GM18907 (cell line): Measurements from ENCODE around the gene THOC7.

Experiments used
- ATAC-seq: cut with Tn5 transposase; IDR thresholded peaks from one replicate; pipeline ENCODE4 v1.9.1; 2021; ENCODE audit warnings: mild to moderate bottlenecking, moderate library complexity; ENCODE audit not compliant: unreplicated experiment

THOC7 gene

DNA sequence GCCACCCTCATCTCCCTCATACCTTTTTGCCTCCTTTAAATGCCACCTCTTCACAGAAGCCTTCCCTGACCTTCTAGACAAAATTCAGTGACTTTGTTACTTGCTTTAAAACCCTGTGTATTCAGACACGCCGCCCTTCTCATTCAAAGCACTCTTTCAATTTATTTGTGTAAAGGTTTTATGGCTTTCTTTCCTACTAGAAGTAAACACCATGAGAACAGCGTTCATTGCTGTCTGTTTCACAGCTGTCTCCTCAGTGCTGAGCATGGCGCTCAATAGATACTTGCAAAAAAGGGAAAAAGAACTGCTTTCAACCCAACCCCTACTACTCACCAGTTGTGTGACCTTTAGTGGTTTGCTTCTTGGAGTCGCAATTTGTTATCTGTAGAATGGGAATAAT is 17.0 kb upstream of the THOC7 start:
- no peak for ATAC-seq

DNA sequence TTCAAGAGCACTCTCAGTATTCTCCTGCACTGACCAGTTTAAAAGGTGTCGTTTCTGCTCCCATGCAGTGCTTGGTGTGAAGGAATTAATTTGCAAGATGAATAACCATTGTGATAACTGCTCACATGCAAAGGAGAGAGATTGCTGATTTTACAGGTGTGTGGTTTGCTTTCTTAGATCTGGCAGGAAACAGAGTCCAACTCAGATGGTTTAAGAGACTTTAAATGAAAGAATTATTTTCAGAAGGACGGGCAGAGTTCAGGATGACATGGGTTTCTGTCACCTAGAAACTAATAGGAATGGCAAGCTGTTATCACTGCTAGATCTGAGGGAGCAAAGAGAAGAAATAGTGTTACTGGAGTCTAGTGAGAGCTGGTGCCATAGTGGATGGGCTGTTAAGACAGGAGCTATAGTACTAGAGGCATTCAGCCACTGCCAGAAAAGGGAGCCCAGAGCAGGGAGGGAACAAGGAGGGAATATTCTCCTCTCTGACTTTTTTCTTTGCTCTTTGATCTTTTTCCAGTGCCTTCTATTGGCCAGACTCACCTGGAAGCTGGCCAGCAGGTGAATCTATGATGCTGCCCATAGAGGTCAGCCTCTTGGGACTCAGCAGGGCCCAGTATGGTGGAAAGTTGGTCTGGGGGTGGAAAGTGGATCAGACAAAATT is 14.9 kb upstream of the THOC7 start:
- no peak for ATAC-seq

DNA sequence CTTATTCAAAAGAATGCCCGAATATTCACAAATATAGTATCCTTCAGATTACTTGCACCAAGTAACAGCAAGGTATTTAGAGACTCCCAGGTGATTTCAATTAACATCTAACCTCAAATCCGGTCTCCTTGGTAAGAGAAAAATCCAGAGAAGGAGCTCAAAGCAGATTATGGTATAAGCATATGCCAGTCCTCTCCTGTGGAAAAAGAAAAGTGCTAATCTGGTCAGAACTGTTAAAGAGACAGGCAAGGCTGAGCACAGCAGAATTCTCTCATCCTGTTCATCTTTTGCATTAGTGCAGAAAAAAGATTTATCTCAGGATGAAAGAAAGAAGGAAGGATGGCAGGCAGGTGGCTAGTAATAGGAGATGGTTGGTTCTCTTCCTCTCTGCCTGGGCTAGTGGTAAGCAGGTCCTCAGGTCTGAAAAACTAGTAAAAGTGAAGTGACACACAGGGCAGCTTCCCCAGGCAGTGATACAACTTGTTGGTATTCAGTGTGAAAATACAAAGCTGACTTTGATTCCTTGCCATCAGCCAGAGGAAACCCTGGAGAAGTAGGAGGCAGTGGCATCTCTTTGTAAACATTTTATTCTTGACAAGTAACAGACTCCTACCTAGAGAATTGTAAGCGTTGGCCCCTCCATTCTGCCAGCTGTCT is 14.3 kb upstream of the THOC7 start:
- ATAC-seq = no peak

- ATAC-seq = no peak
Observed at GRCh38 chr3:63876260-63876659, 12.7 kb upstream of the THOC7 start.

DNA sequence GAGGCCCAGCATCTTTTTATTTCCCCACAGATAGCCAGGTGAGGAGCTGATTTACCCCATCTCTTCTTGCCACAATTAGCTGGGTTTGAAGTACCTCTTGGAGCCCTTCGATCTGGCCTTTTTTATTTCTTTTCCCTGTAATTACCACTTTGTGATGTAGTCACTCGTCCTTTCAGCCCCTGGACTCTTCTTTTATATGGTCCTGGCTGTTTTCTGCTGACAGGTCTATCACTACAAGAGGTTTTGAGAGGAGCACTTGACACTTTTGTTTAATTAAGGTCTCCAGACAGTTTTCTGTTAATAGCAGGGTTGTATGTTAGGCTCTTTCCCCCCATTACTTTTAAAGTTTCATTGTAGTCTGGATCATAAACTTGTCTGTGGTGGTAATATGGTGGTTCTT is 11.9 kb upstream of the THOC7 start:
- ATAC-seq = no peak

- peak; percentile 51 for ATAC-seq
Observed at GRCh38 chr3:63874769-63875168, 11.2 kb upstream of the THOC7 start.

- no peak for ATAC-seq
Observed at GRCh38 chr3:63872135-63872924, 8.7 kb upstream of the THOC7 start.

GRCh38 chr3:63870615-63871005 is 7.0 kb upstream of the THOC7 start:
- ATAC-seq = no peak

- ATAC-seq = no peak
Observed at GRCh38 chr3:63869940-63870614, 6.5 kb upstream of the THOC7 start.

DNA sequence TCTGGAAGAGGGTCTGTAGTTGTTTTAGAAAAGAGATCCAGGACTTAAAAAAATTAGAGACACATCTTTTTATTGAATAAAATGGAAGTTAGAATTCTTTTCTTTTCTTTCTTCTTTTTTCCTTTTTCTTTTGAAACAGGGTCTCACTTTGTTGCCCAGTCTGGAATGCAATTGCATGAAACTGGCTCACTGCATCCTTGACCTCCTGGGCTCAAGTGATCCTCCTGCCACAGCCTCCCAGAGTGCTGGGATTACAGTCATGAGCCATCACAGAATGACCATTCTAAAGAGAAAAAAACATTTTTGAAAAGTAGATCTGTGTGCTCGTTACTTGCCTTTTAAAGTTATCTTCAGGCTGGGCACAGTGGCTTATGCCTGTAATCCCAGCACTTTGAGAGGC is 3.6 kb upstream of the THOC7 start:
- ATAC-seq = no peak

- no peak for ATAC-seq
Observed at GRCh38 chr3:63864965-63865327, 1.3 kb upstream of the THOC7 start.

DNA sequence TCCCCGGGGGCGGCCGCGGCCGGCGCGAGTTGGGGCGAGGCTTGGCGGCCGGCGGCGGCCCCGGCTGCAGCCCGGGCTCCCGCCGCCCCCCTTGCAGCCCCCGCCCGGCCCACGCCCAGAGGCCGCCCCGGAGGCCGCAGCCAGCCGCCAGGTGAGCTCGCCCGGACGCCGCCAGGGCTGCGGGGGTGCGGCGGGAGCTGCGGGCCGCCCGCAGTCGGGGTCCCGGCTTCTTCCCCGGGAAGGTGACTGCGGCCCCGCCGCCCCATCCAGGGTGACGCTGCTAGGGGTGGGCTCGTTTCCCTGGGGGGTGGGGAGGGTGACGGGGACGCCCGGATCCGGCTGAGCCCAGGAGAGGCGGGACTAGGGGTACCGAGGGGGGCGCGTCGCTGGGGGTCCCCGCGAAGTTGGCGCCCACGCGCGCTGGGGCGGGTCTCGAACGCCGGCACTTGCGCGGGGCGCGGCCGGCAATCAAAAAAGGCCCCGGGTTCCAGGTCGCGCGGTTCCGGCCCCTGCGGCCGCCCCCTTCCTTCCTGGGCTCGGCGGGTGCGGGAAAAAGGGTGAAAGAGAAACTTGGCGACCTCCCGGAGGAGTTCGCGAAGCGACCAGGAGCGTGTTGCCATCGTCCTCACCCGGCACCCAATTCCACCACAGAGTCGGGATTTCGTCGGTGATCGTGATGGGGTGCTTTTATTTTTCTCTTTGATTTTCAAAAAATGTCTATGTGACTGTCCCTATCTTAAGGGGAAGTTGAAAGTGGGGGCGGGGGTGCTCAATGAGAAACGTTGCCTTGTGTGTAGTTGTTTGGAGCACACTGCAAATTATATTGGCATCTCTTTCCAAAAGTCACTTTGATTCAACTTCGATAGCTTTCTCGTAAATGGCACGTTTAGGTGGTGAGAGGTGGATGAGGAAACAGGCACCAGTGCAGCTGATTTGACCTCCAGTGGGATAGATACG is 681 bp upstream of the THOC7 start:
- peak; percentile 50 for ATAC-seq

GRCh38 chr3:63862804-63863149 is 828 bp downstream of the THOC7 start:
- peak; percentile 5 for ATAC-seq

DNA sequence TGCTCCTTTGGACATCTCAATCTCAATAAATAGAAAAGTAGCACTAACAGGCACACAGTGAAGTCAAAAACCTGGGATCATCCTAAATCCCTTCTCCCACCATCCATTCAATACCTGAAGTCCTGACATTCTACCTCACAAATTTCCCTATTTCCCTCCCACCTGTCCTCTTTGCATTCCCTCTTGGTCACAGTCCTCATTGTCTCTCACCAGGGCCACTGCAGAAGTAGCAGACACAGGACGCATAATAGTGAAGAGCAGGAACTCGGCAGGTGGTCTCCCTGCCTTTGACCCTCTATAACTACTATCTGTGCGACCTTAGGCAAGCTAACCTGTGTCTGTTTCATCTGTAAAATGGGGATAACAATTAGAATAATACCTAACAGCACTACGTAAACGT is 2.3 kb downstream of the THOC7 start:
- ATAC-seq = no peak

GRCh38 chr3:63860776-63861175 is 2.8 kb downstream of the THOC7 start:
- no peak for ATAC-seq

DNA sequence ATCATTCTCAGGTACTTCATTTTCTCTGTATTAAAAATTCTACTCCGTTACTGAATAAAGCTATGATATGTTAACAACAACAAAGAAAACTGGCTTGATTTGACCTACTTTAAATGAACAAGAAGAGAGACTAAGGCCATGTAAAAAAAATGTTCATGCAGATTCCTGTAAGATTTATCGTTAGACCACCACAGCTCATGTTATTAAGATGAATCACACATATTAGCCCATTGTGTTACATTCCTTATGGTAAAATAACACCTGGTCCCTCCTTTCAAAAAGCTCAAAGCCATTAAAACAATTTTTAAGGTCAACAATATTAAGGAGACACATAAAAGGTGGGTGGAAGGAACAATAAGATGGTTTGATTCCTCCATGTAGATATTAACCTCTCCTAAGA is 6.3 kb downstream of the THOC7 start:
- ATAC-seq = no peak

- ATAC-seq = no peak
Observed at GRCh38 chr3:63855333-63855940, 8.2 kb downstream of the THOC7 start.

DNA sequence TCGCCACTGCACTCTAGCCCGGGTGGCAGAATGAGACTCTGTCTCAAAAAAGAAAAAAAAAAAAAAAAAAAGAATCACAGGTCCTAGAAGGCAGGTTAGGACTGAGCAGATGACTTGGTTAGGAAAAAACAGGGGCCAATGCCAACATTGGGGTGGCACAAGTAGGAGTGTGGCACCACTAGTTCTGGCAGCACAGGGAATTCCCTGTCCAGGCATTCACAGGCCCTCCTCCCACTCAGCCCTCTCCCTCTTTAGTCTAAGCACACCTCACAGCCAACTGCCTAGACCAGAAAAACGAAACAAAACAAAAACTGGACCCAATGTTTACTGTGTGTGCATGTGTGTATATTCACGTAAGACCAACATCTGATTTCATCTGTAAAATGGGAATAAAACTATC is 10.5 kb downstream of the THOC7 start:
- ATAC-seq = no peak

DNA sequence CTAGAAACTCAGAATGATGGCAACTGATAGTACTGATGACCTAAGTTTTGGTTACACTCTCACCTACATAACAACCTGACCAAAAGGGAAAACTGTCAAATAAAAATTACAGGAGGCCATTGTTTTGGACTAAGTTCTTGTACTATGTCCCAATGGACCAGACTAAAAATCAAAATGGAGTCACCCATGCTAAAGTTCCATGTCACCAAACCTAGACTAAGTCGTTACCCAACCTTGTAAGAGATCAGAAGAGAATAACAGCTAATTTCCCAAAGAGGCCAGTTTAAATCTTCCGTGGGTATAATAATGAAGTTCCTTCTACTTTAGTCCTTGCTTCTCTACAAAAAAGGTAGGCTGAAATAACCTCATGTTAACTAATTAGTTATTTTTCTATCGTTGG is 12.3 kb downstream of the THOC7 start:
- ATAC-seq = no peak

DNA sequence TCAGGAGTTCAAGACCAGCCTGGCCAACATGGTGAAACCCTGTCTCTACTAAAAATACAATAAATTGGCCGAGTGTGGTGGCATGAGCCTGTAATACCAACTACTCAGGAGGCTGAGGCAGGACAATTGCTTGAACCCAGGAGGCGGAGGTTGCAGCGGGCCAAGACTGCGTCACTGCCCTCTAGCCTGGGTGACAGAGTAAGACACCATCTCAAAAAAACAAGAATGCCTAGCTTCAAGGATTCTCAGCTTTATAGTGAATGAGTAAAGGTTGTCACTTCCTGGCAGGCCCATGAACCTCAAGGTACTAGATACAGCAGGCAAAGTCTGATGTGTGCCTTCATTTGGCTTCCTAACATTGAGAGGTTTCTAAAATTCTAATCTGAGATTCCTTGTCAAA is 14.4 kb downstream of the THOC7 start:
- no peak for ATAC-seq
